Measurements from ENCODE around the gene LRP10.

- TF ChIP-seq EZH2 (IDR thresholded peaks at IDR 0.05; ENCODE audit: borderline replicate concordance, insufficient read depth, low read depth, low read length, poor library complexity, severe bottlenecking) (no peak), CTCF (IDR thresholded peaks at IDR 0.05) (no peak)
Observed at GRCh38 chr14:22905627-22906026, 34.1 kb downstream of the LRP10 start.
